ENCODE measurements around the gene KHDRBS2.

Gene KHDRBS2

DNA sequence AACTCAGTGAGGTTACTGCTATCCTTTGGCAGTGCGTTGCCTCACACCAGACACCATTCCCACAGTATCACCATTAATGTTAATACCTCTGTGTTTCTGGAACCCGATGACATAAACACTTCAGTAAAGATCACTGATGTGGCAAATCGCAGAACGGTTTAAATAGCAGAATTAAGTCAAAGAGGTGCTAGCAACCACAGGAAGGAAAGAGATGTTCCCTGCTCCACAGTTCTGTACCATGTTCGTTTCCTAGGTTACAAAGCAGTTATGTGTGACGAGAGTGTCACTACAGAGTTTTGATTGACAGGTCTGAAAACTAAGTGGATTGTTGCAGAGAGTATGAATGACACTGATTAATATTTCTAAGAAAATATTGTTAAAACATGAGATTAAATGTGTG lies 272.3 kb downstream of the KHDRBS2 start:
- no peak for DNase-seq (ENCODE audit: low spot score)

DNA sequence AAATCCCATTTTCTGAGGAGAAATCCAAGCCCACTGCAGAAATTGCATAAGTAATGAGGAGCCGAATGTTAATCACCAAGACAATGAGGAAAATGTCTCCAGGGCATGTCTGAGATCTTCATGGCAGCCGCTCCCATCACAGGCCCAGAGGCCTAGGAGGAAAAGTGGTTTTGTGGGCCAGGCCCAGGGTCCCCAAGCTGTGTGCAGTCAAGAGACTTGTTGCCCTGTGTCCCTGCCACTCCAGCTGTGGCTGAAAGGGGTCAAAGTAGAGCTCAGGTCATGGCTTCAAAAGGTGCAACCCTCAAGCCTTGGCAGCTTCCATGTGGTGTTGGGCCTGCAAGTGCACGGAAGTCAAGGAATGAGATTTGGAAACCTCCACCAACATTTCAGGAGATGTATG lies 276.6 kb downstream of the KHDRBS2 start:
- DNase-seq (ENCODE audit: low spot score), result no peak

DNA sequence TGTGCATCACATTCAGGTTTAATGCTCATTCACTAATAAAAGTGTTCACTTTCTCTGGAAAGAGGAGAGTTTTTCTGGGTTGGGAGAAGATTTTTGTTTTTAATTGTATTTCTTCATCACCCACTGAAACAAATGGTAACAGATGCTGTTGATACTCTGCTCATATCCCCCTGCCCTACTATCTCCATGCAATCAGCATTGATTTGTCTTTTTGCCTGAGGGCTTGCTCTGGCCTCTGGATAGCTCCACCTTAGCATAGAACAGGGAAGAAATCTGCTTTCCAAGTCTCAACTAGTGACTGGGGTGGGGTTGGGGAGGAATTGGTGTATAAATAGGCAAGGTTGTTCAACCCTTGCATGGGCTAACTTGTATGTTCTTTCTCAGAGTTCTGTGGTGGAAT lies 296.4 kb downstream of the KHDRBS2 start:
- DNase-seq (ENCODE audit: low spot score), result no peak

DNA sequence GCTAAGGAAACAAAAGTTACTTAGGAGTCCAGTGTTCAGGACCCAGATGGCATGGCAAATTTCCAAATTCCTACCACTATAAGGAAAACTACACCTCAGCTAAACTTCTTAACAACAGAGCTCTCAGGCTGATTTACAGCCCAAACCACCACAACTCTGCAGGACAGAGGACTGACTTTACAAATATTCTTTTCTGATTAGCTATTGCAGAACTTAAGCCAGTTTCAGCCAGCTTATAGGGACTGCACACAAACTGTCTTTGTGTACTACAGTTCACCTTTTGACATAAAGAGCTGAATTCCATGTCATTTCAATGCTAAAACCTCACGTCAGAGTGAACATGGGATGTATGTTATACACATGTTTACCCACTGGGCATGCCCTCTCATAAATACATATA lies 305.4 kb downstream of the KHDRBS2 start:
- no peak for DNase-seq (ENCODE audit: low spot score)

DNA sequence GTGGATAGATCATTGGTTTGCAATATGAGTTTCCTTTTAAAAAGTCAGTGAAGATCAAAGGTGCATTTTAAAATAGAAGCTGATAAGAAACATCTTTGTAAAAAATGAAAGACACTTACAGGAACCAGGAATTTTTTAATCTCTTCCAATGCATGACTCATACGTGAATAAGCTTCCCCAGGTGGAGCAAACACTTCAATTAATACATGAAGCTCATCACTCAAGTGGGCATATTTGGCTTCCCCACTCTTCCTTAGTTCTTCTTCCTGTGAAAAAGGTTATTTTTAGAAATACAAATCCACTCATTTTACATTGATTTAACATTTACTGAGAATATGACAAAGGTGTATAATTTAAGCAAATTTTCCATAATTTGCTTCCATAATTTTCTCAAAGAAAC lies 308.1 kb downstream of the KHDRBS2 start:
- DNase-seq (ENCODE audit: low spot score), result peak; percentile 2

DNA sequence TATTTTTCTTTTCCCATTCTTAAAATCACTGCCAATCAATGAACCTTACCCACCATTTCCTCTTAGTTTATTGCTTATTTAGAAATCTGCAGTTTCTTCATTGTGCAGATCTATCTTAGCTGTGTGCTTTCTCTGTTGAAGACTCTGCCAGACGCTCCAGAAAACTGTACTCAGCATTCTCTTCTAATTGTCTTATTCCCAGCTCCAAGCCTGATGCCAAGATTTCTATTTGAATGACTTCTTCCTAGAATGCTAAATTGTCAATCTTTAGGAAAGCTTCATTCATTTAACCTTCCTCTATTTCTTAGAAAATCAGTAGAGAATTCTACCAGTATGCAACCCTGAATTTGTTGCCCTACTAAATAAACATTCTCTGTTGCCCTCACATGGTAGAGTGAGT lies 308.9 kb downstream of the KHDRBS2 start:
- DNase-seq (ENCODE audit: low spot score), result no peak

DNA sequence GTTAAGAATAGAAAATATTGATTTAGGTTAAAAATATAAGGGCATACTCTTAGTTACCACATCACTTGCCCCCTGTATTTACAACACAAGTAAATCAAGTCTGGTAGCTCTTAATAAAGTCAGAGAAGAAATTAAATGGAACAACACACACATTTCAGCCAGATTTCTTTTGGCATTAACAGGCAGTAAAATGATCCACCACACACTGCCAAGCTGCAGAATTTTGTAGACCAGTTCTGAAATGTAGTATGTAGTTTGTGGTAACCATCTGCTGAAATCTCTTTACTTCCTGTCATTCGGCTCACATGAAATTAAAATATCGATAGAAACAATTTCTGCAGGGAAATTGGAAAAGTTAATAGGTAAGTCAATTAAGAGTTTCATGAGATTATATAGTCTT lies 326.8 kb downstream of the KHDRBS2 start:
- DNase-seq (ENCODE audit: low spot score), result no peak

DNA sequence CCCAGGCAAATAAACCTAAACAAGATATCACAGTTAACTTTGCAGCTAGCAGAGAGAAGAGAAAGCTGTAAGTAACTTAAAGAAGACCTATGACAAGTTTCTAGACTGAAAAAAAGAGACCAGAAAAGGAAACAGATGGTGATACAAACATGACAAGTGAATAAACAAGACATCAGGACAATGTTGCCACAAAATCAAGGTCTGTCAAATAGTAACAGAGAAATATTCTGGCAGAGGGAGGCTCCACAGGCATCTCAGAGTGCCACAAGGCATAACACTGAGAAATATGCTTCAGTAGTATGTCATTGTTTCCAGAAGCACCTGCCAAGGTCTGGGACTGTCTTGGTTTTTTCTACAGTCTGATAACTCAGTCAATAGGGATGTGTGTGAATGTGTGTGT lies 332.2 kb downstream of the KHDRBS2 start:
- DNase-seq (ENCODE audit: low spot score), result no peak

DNA sequence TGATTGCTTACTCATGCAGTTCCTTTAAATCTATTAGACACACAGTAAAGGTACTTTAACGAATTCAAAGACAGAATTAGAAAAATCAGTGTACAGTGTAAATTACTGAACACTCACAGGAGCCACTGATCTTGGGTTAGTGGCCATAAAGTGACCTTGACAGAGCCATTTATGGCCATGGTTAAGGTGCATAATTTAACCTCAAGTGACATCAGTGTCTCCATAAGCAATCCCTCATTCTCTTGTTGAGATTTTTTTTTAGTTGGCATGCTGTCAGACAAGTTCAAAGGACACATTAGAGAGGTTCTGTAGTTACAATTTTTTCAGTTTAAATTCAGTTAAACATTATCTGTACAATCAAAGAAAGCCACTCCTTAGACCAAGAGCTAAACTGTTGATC lies 334.4 kb downstream of the KHDRBS2 start:
- no peak for DNase-seq (ENCODE audit: low spot score)

DNA sequence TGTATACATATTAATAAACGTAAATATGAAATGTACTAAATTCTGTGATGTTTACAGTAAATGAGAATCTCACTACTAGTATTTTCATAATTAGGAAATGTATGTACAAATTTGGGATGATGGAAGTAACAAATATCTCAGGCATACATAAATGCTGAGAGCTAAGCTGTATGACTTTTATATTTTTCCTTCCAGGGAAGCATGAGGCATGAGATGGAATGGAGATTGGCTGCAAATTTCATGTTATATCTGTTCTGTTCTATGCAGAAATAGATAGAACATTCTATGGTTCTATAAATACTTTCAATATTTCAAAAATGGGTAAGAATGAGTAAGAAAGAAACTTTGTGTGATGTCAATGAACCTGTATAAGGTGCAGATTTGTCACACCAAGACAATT lies 335.2 kb downstream of the KHDRBS2 start:
- DNase-seq (ENCODE audit: low spot score), result no peak

DNA sequence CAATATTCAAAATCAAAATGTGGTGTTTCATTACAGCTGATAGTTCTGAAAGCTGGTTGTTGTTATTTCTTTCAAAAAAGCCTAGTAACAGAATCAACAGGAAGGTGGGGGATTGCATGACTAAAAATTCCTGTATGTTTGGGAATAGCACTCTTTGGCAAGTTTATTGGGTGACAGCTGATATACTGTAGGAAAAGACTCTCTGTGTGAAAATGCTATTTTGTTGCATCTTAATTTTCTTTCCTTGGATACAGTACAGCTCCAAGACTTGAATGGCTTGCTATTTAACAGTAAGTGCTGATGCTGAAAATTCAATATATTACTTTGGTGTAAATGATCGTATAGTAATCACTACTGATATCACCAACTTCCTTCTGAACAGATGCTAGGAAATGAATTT lies 336.1 kb downstream of the KHDRBS2 start:
- DNase-seq (ENCODE audit: low spot score), result no peak

DNA sequence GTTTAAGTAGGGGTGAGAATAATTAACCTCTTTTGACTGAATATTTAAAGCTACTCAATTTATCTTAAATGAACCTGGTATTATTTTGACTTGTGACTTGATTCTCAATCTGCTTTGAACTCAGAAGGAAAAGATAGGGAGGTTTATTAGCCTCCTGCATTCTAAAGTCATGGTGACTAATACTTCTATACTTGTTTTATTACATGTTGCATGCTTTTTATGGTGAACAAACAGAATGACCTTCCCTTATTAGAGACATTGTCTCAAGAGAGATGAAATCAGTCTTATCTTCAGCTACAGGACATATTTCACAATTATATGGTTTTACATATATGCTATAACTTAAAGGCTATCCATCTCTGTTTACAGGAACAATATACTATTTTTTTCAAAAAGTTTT lies 336.9 kb downstream of the KHDRBS2 start:
- DNase-seq (ENCODE audit: low spot score), result no peak

DNA sequence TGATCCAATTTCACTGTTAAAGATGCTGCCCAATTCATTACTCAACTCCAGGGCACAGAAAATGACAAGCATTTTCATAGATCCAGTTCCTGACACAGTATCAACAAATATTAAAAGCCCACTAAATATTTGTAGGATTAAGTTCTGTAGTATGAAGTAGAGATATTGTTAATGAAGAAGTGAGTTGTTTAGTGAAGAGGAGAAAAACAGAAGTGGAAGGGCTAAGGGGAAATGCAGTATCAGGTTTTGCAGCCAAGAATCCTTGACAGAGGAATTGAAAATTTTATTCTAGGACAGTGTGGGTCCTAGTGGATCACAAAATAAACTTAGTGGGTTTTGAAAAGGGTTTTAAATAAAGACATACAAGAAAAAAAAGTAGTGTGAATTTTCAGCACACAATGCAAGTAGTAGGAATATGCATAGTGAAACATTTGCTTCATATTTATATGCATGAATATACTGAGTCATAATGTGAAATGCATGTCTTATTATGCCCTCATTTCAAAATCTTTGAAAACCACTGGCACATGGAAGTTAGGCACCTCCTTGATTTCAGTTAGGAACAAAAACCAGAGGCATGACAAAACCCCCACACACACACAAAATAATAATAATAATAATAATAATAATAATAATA lies 338.6 kb downstream of the KHDRBS2 start:
- no peak for DNase-seq (ENCODE audit: low spot score)

DNA sequence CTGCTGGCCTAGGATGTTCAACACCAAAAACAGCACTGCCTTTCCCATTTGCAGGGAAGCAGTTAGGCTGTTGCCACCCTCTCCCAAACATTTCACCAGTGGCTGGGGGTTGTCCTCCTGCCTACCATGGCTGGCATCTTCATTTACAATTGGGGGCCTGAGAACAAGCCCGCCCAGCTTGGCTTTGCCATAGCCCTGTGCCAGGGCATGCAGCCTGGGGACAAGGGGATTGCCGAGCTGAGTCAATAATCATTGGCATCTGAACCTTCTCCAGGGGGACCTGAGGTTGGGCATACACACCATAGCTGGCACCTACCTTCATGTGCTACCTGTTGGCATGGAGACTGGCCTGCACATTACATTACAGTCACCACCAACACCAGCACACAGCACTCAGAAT lies 345.1 kb downstream of the KHDRBS2 start:
- no peak for DNase-seq (ENCODE audit: low spot score)

DNA sequence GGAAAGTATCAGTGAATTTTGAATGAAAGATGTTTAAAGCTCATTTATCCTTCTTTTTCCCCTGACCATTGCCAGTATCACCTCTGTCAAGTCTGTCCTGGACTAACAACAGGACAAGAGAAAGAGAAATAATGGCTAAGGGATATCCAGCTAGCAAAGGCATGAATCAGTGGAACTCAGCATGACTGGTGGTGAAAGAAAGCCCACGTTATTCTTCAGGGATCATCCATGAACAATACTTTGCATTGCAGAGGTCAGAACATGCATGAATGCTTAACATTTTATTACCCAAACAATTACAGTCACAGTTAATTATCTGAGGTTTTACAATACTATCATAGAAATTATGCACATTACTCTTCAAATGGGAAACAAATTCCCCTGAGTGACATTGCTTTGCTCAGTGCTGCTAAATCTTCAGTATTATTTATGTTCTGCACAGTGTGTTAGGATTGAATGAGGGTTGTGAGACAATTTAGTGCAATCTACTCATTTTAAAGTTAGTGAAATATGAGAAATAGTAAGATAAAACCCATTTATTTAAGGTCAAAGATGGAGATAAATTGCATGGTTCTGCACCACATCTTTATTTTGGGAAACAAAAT lies 350.7 kb downstream of the KHDRBS2 start:
- no peak for DNase-seq (ENCODE audit: low spot score)

DNA sequence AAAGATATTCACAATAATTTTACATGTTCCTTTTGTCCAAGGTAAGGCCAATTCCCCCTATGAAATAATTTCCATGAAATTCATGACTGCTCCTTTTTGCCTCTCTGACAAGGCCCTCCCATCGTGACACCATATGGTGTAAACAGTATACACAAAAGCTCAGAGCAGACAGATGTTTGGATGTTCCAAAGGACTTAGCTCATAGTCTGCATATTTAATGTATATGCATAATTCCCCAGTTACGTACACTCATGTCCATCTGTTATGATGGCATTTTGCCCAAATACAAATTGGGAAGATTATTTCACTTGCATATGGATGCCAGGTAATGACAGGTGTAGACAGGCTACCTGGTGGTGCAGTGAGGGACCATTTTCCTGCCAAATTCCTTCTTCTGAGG lies 376.5 kb downstream of the KHDRBS2 start:
- no peak for DNase-seq (ENCODE audit: low spot score)

DNA sequence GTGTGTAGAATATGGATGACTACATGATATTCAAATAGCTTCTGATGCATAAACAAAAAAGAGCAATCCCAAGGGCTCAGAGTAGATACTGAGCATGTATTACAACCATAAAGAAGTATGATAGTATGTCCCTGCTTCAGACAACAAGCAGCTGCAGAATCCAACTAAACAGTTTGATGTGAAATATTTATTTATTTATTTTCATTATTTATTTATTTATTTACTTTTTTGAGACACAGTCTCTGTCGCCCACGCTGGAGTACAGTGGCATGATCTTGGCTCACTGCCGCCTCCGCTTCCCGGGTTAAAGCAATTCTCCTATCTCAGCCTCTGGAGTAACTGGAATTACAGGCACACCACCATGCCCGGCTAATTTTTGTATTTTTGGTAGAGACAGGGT lies 384.3 kb downstream of the KHDRBS2 start:
- no peak for DNase-seq (ENCODE audit: low spot score)

DNA sequence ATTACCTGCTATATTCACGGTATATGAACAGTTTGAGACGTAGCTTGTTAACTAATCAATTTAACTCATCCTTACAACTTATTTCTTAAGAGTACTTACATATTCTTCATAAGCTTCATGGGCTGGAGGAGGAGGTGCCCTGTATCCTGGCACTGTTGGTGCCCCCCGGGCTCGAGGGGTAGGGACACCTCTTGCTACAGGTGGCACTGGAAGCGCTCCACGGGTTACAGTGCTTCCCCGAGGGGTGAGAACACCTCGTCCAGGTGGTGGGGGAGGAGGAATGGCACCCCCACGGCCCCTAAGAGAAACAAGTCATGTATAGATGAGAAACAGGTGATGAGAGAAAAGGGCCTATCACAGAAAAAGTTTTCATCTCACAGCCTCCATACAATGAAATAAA lies 391.5 kb downstream of the KHDRBS2 start:
- no peak for DNase-seq (ENCODE audit: low spot score)

DNA sequence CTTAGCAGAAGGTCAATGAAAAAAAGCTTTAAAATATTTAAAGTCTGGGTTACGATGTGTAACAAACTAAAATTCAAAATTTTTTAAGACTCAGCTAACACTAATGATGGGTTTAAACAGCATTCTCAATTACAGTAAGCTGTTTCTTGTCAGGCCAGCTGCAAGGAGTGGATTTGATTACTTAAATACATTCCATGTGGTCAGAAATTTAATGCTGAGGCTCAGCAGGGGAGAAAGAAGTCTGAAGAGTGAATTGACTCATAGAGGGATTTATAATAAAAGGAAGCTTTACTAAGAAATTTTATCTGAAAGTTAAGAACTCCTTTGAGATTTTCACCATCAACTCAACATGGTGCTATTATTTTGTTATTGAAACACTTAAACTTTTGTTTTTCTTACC lies 398.6 kb downstream of the KHDRBS2 start:
- peak; percentile 1 for DNase-seq (ENCODE audit: low spot score)

DNA sequence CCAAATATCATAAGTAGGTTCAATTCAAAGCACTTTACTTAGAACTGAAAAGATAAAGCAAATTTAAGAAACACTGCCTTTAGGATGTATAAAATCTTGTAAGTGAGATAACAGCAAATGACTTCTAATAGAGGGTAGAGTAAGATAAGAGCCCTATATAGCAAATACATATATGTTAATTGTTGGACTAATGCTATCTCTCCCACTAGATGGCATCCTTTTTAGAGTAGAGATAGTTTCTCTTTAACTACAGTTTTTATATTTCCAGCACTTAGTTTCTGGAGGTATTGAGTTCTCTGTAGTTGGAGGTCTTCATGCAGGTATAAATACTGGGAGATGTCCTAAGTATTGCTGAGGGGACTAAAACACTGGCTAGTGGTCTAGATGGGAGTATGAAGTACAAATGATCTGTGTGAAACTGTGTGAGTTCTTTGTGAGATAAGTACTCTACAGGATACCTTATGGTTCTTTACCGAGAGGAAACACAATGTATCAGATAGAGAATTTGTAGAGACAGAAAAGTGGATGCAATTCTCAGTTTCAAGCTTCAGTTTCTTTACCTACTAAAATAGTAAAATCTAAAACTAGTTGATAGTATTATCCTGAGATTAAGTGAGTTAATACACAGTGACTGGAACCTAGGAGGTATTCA lies 399.3 kb downstream of the KHDRBS2 start:
- peak; percentile 3 for DNase-seq (ENCODE audit: low spot score)

DNA sequence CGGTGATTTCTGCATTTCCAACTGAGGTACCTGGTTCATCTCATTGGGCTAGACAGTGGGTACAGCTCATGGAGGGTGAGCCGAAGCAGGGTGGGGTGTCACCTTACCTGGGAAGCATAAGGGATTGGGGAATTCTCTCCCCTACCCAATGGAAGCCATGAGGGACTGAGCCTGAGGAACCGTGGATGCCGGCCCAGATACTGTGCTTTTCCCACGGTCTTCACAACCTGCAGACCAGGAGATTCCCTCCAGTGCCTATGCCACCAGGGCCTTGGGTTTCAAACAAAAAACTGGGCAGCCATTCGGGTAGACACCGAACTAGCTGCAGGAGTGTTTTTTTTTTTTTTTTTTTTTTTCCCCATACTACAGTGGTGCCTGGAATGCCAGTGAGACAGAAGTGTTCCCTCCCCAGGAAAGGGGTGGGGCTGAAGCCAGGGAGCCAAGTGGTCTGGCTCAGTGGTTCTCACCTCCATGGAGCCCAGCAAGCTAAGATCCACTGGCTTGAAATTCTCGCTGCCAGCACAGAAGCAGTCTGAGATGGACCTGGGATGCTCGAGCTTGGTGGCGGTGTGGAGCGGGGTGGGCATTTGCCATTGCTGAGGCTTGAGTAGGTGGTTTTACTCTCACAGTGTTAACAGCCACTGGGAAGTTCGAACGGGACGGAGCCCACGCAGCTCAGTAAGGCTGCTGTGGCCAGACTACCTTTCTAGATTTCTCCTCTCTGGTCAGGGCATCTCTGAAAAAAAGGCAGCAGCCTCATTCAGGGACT lies 416.2 kb downstream of the KHDRBS2 start:
- DNase-seq (ENCODE audit: low spot score), result no peak

DNA sequence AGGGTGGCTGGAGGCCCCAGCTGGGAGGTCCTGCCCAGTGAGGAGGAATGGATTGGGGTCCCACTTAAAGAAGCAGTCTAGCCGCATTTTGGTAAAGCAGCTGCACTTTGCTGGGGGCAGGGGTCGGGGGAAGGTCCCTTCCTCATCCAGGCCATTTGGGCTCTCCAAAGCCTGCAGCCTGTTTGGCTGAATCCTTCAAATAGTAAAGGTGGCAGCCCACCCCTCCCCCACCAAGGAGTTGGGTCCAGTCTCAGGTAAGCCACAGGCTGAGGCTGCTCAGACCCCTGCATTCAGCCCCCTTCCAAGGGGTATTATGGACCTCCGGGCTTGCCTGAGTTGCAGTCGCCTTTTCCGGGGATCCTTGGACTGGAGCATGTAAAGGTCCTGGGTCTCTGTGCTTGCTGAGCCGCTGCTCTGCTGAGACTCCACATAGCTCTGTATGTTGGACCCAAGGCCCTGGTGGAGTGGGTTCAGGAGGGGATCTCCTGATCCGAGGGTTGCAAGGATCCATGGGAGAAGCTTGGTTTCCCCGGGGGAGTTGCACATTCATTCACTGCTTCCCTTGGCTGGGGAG lies 417.4 kb downstream of the KHDRBS2 start:
- no peak for DNase-seq (ENCODE audit: low spot score)

DNA sequence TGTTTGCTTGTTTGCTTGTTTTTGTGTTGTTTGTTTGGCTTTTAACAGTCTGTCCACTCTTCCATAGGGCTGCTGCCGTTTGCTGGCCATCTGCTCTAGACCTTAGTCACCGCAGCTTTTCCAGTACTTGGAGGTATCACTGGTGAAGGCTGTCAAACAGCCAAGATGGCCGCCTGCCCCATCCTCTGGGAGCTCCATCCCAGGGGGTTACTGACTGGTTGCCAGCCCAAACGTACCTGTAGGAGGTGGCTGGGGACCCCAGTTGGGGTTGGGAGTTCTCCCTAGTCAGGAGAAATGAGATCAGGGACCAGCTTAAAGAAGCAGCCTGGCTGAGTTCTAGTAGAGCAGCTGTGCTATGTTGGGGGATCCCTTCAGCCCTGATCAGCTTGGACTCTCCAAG lies 418.4 kb downstream of the KHDRBS2 start:
- no peak for DNase-seq (ENCODE audit: low spot score)
